Gastroesophageal sphincter (tissue), 3 donors: ENCODE results near the gene ATG2A.

Source experiments
- EP300 ChIP-seq: sonication (generic); formaldehyde crosslinking; IDR thresholded peaks from one replicate; pipeline ENCODE4 v1.6.1; 2017; ENCODE audit warnings: antibody characterized with exemption, mild to moderate bottlenecking
- POLR2A ChIP-seq, 2 donors: fragments of 450-650 bp; IDR thresholded peaks; one replicate each; pipeline ENCODE4 v1.6.1; 2017; ENCODE audit warnings: antibody characterized with exemption in 2 of 2, mild to moderate bottlenecking in 2 of 2, moderate library complexity in 1 of 2
- POLR2AphosphoS5 ChIP-seq: sonication (generic); formaldehyde crosslinking; IDR thresholded peaks from one replicate; pipeline ENCODE4 v1.6.1; 2017; ENCODE audit warnings: antibody characterized with exemption
- TF ChIP-seq, protein P1 (sequence below), 4 experiments: fragments of 200-600 bp in 2 of 4; fragments of 450-650 bp in 2 of 4; sonication (generic) in 1 of 4; IDR thresholded peaks; one replicate each; pipeline ENCODE4 v1.5.1; 2017 to 2019; ENCODE audit warnings: antibody characterized with exemption in 4 of 4, mild to moderate bottlenecking in 2 of 4, moderate library complexity in 2 of 4

DNA sequence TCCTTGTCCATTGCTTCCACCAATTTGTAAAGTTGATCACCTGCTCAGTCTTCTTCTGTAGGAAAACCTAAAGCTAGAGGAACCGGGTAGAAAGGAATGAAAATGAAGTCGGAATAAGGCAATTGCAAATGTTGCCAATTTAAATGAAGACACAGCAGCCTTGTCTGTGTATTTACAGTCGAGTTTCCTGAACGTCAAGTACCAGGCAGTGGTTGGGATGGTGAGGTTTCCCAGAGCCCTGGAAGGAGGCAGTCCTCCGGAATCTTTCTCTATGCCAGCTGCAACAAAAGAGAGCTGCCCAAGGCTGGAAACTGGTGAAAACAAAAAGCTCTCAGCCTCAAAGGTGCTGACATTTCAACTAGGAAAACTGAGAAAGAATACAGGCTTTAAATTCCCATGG lies 37.2 kb upstream of the ATG2A start:
- TF ChIP-seq, protein P1, sequence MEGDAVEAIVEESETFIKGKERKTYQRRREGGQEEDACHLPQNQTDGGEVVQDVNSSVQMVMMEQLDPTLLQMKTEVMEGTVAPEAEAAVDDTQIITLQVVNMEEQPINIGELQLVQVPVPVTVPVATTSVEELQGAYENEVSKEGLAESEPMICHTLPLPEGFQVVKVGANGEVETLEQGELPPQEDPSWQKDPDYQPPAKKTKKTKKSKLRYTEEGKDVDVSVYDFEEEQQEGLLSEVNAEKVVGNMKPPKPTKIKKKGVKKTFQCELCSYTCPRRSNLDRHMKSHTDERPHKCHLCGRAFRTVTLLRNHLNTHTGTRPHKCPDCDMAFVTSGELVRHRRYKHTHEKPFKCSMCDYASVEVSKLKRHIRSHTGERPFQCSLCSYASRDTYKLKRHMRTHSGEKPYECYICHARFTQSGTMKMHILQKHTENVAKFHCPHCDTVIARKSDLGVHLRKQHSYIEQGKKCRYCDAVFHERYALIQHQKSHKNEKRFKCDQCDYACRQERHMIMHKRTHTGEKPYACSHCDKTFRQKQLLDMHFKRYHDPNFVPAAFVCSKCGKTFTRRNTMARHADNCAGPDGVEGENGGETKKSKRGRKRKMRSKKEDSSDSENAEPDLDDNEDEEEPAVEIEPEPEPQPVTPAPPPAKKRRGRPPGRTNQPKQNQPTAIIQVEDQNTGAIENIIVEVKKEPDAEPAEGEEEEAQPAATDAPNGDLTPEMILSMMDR (IDR thresholded peaks at IDR 0.05) = no peak
- TF ChIP-seq POLR2A (IDR thresholded peaks at IDR 0.05) (no peak), EP300 (no peak), POLR2AphosphoS5 (no peak)
